HepG2 (cell line): Measurements from ENCODE around the gene RRP36. TPM values are rescaled to one million over a fixed set of nuclear protein-coding genes. Genes with fewer than 3 reads are reported as not detected.

Experiments
- ARNTL ChIP-seq: sonication (generic); formaldehyde crosslinking; IDR thresholded peaks from 2 replicates; pipeline ENCODE4 v1.4.0; 2020; ENCODE audit warnings: mild to moderate bottlenecking, missing genetic modification reagents
- EEA1 ChIP-seq: sonication (generic); formaldehyde crosslinking; IDR thresholded peaks from 2 replicates; pipeline ENCODE4 v1.5.1; 2020; ENCODE audit warnings: mild to moderate bottlenecking, missing genetic modification reagents, borderline replicate concordance
- ESRRA ChIP-seq: sonication (generic); formaldehyde crosslinking; IDR thresholded peaks from 2 replicates; pipeline ENCODE4 v1.5.1; 2020; ENCODE audit warnings: mild to moderate bottlenecking, low read depth, missing genetic modification reagents
- JUN ChIP-seq: sonication (generic); formaldehyde crosslinking; IDR thresholded peaks from 2 replicates; pipeline ENCODE4 v1.4.0; 2020; ENCODE audit warnings: mild to moderate bottlenecking, missing genetic modification reagents
- KAT8 ChIP-seq: IDR thresholded peaks from 2 replicates; pipeline ENCODE4 v1.6.1; 2016; ENCODE audit warnings: missing genetic modification reagents, missing compliant biosample characterization
- KLF6 ChIP-seq: IDR thresholded peaks from 2 replicates; pipeline ENCODE4 v1.8.0; 2016; ENCODE audit warnings: missing biosample characterization, missing genetic modification reagents
- NCOA2 ChIP-seq: sonication (generic); formaldehyde crosslinking; IDR thresholded peaks from 2 replicates; pipeline ENCODE4 v1.8.0; 2022; ENCODE audit warnings: inconsistent platforms
- NKX3-1 ChIP-seq: sonication (generic); formaldehyde crosslinking; IDR thresholded peaks from 2 replicates; pipeline ENCODE4 v1.5.0; 2020; ENCODE audit warnings: missing genetic modification reagents
- NR2F2 ChIP-seq: IDR thresholded peaks from 2 replicates; pipeline ENCODE4 v1.6.1; 2012; ENCODE audit warnings: low read depth, inconsistent platforms, borderline replicate concordance
- NR3C1 ChIP-seq: sonication (generic); formaldehyde crosslinking; IDR thresholded peaks from 2 replicates; pipeline ENCODE4 v1.4.0; 2020; ENCODE audit warnings: missing genetic modification reagents
- POLR2A ChIP-seq, 2 experiments: IDR thresholded peaks; 2 replicates each; pipeline ENCODE4 v1.6.1; 2011; ENCODE audit warnings: low read depth in 2 of 2, low read length in 2 of 2, mild to moderate bottlenecking in 1 of 2, moderate library complexity in 1 of 2; ENCODE audit not compliant: insufficient read depth in 1 of 2
- POLR2AphosphoS5 ChIP-seq: IDR thresholded peaks from 2 replicates; pipeline ENCODE4 v1.6.1; 2012; ENCODE audit warnings: low read depth, low read length
- PPARG ChIP-seq: conservative IDR thresholded peaks from 2 replicates; pipeline ENCODE4 v1.6.1; 2016; ENCODE audit warnings: missing biosample characterization, missing genetic modification reagents
- PRDM15 ChIP-seq: sonication (generic); formaldehyde crosslinking; IDR thresholded peaks from 2 replicates; pipeline ENCODE4 v1.4.0; 2020; ENCODE audit warnings: missing genetic modification reagents
- SALL2 ChIP-seq: sonication (generic); formaldehyde crosslinking; IDR thresholded peaks from 2 replicates; pipeline ENCODE4 v1.8.1; 2023; ENCODE audit warnings: mild to moderate bottlenecking, missing genetic modification reagents, inconsistent platforms
- THAP11 ChIP-seq: IDR thresholded peaks from 2 replicates; pipeline ENCODE4 v1.6.1; 2016; ENCODE audit warnings: missing biosample characterization, missing genetic modification reagents
- ZBTB33 ChIP-seq: sonication (generic); formaldehyde crosslinking; IDR thresholded peaks from 2 replicates; pipeline ENCODE4 v1.4.0; 2020; ENCODE audit warnings: missing genetic modification reagents
- ZKSCAN1 ChIP-seq: fragments of 150-350 bp; IDR thresholded peaks from 2 replicates; pipeline ENCODE4 v1.6.1; 2014; ENCODE audit warnings: low read length
- ZNF138 ChIP-seq: sonication (generic); formaldehyde crosslinking; IDR thresholded peaks from 2 replicates; pipeline ENCODE4 v1.5.0; 2020; ENCODE audit warnings: mild to moderate bottlenecking, low read depth, missing genetic modification reagents
- ZNF446 ChIP-seq: sonication (generic); formaldehyde crosslinking; IDR thresholded peaks from 2 replicates; pipeline ENCODE4 v1.5.0; 2020; ENCODE audit warnings: mild to moderate bottlenecking, missing genetic modification reagents
- ZNF512B ChIP-seq: sonication (generic); formaldehyde crosslinking; IDR thresholded peaks from 2 replicates; pipeline ENCODE4 v1.5.1; 2020; ENCODE audit warnings: missing genetic modification reagents, mild to moderate bottlenecking, borderline replicate concordance
- ZNF619 ChIP-seq: sonication (generic); formaldehyde crosslinking; IDR thresholded peaks from 2 replicates; pipeline ENCODE4 v1.4.0; 2020; ENCODE audit warnings: mild to moderate bottlenecking, missing genetic modification reagents
- ZNF670 ChIP-seq: sonication (generic); formaldehyde crosslinking; IDR thresholded peaks from 2 replicates; pipeline ENCODE4 v1.8.0; 2022; ENCODE audit warnings: mild to moderate bottlenecking, missing genetic modification reagents, borderline replicate concordance
- polyA plus RNA-seq, 8 experiments: library from polyadenylated mRNA; depleted of rRNA in 3 of 8; stranded (reverse) in 7 of 8; unstranded in 1 of 8; fragments of >200 nt; fragmentation: Illumina TruSeq in 4 of 8; extraction: Trizol in 4 of 8; gene quantifications; 2 replicates each; pipeline versions ENCODE4 v1.2.1 to v1.2.3, GENCODE V29; 2011 to 2016; ENCODE audit warnings: low read depth in 4 of 8, missing spikeins in 1 of 8, mixed read lengths in 1 of 8; ENCODE audit not compliant: insufficient read depth in 1 of 8
- total RNA-seq, 5 experiments: library from RNA; depleted of rRNA; stranded (reverse); fragments of >200 nt; fragmentation: Illumina TruSeq; extraction: Trizol; gene quantifications; 2 replicates each; pipeline ENCODE4 v1.2.3, GENCODE V29; 2016; ENCODE audit warnings: low read depth in 1 of 5

RRP36 gene
- total and polyA plus RNA-seq, 2 of the 13 experiments (the other 11 are each of a cell fraction or from before 2014, with no cell fraction given) = 29.5 to 144 TPM

GRCh38 chr6:43070028-43070632 lies 48.7 kb downstream of the RRP36 start (continued):
- TF ChIP-seq ZBTB33 (no peak), NKX3-1 (no peak), THAP11 (no peak), ZNF670 (CRISPR knock-in tag) (no peak), PPARG (CRISPR knock-in tag) (0 out of 2 replicates have a peak, but pooled peaks have one; percentile 14), JUN (CRISPR knock-in tag) (no peak), KAT8 (CRISPR knock-in tag) (no peak), NR2F2 (no peak), ZNF446 (CRISPR knock-in tag) (no peak), POLR2AphosphoS5 (no peak), KLF6 (CRISPR knock-in tag) (no peak), NCOA2 (CRISPR knock-in tag) (no peak), ZKSCAN1 (no peak), NR3C1 (CRISPR knock-in tag) (no peak), EEA1 (CRISPR knock-in tag) (no peak), ZNF138 (no peak), ARNTL (CRISPR knock-in tag) (no peak), ZNF512B (CRISPR knock-in tag) (no peak), PRDM15 (CRISPR knock-in tag) (no peak), POLR2A (IDR thresholded peaks at IDR 0.05; ENCODE audit: insufficient read depth in 1 of 2, low read depth in 2 of 2, low read length in 2 of 2) (no peak), SALL2 (CRISPR knock-in tag) (no peak), ZNF619 (CRISPR knock-in tag) (0 out of 2 replicates have a peak, but pooled peaks have one; percentile 51), ESRRA (CRISPR knock-in tag) (no peak)
